Cortex of kidney (tissue), 1 donor: ENCODE data around the gene TET3.

Experiments
- DNase-seq: peaks from one replicate; lab custom pipeline; 2025; lab: John Stamatoyannopoulos, UW

Gene TET3

DNA sequence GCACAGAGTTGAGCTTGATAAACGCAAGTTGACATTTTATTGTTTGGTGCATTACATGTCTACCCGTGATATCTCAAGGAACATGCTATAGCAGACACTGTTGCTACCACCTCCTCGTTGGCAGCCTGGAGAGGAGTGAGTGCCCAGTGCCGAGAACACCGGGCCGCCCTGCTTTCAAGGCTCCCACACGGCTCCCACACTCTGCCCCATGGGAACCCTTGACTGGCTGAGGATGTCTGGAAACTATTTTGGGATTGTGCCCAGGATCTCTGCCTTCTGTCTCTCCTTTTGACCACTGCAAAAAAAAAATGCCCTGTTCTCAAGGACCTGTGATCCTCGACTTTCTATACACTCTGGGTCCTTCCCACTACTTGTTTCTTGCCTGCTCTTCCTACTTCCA lies 21.1 kb downstream of the TET3 start:
- DNase-seq: no peak

GRCh38 chr2:74006459-74006858 lies 21.7 kb downstream of the TET3 start:
- no peak for DNase-seq

DNA sequence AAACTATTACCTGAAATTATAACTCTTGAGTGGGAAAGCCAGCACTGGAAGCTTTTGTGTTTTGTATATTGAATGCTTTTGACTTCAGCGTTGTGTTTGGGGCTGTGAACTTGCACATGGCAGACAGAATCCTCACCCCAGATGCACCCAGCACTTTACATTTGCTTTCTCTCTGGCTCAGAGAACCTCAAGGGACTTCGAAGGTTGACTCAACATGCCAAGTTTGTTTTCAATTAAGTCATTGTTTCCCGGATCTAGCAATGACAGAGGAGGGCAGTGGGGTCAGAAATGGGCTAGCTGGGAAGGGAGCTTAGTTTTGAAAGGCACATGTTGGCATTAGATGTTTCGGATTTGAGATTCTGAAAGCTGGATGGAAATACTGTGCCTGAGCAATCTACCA lies 22.4 kb downstream of the TET3 start:
- DNase-seq: no peak

DNA sequence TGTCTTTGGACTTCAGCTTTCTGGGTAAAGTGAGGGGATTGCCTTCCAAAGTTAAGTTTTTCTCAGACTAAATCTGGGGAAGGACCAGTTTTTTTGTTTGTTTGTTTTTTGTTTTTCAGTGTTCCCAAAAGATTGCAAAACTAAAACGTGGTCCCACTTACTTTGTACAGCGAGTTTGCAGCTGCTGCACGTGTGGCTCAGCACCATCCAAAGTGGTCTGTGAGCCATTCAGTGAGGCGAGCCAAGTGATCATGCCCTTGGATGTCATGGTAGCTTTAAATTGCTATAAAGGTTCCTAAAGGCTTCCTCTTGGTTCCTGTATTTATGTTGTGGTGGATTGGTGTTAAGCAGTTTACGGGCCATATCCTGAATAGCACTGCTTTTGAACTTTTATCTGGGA lies 23.0 kb downstream of the TET3 start:
- no peak for DNase-seq

GRCh38 chr2:74008761-74009395 lies 24.2 kb downstream of the TET3 start:
- DNase-seq: no peak

DNA sequence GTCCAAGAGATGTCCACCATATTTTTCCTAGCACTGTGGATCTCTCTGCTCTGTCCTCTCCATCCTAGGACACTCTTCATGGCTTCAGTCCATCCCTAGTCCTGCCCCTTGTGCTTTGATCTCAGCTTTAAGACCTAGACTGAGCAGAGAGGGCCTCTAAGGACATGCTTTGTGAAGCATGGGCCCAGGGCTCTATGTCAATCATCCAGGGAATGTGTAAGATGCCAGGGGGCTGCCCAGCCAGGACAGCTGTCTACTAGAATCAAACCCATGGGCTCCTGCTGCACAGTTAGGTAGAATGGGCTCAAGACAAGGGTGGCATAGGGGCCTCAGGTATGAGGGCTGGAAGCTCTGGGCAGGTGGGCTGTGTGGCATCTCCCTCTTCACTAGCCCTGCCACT lies 24.9 kb downstream of the TET3 start:
- DNase-seq: no peak

- no peak for DNase-seq
Measured at GRCh38 chr2:74010087-74010541, 25.4 kb downstream of the TET3 start.

DNA sequence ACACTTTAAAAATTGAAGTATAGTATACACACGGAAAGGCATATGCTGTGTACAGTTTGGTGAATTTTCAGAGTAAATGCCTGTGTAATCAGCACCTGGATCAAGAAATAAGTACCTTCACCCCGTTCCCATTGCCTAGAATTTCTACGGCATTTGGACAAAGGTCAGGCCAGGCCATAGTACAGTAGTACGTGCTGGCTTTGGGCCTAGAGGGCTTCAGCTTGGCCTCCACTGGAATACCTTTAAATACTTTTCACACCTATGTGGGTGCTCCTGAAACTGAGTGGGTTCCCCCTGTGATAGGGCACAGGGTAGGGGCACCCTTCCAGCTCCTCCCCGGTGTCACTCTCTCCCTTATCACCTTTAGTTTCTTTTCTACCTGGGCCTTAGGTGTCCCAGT lies 26.5 kb downstream of the TET3 start:
- DNase-seq: no peak

GRCh38 chr2:74014813-74015212 lies 30.1 kb downstream of the TET3 start:
- DNase-seq: no peak

- no peak for DNase-seq
Measured at GRCh38 chr2:74017223-74017622, 32.5 kb downstream of the TET3 start.

DNA sequence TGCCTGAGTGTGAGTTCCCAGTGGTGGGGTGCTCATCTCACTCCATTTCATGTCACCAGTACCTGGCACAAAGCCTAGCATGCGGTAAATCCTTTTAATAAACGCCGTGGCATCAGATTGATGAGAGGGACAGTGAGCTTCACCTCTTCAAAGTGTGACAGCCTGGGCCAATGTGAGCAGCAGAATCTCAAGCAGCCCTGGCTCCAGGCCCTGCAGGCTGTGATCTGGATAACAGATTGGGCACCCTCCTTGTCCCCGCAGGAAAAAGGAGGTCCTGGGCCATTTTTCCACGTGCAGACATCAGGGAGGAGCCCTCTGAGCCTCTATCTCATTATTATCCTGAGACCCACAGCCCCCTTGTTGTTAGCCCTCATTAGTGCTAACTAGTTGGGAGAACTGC lies 34.8 kb downstream of the TET3 start:
- no peak for DNase-seq

GRCh38 chr2:74020702-74021406 lies 36.1 kb downstream of the TET3 start:
- no peak for DNase-seq

DNA sequence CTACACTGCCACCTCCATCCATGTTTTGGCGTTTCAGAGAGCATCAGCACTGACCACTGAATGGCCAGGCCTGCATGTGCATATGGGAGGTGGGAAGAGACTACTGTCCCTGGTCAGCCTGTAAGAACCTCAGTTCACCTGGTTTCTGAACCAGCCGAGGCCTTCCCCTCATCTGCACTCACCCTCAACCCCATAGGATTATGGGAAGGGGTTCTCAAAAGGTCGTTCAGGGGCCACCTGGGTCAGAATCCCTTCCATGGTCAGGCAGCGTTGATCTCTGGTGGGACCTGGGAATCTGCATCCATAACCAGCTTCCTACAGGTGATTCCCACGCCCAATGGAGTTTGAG lies 36.7 kb downstream of the TET3 start:
- no peak for DNase-seq

- DNase-seq: no peak
Measured at GRCh38 chr2:74024216-74024615, 39.5 kb downstream of the TET3 start.

DNA sequence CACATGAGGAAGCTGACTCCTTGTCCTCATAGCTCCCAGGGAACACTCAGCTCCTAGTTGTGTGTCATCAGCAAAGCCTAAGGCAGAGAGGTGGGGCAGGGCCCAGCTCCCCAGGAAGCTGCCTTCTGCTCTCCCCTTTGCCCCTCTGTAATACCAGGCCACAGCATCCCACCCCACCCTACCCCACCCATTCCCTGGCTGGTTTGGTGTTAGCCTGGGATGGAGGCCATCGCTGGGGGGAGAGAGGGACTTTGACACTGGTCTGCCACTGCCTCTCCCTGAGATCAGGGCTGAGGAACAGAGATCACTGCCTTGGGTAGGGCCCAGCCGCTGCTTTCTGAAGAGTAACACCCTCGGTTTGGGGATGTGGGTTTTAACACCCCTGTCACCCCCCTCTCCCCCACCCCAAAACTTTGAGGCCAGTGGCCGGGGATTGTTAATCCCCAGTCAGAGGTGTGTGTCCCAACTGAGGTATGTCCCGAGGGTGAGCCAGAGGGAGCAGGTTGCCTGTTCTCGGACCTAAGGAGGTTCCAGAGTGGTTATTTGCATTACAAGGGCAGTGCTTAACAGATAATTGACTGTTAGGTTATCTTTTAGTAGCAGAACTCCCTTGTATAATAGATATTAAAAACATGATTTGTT lies 41.4 kb downstream of the TET3 start:
- DNase-seq: no peak

- DNase-seq: no peak
Measured at GRCh38 chr2:74026687-74027241, 42.1 kb downstream of the TET3 start.

DNA sequence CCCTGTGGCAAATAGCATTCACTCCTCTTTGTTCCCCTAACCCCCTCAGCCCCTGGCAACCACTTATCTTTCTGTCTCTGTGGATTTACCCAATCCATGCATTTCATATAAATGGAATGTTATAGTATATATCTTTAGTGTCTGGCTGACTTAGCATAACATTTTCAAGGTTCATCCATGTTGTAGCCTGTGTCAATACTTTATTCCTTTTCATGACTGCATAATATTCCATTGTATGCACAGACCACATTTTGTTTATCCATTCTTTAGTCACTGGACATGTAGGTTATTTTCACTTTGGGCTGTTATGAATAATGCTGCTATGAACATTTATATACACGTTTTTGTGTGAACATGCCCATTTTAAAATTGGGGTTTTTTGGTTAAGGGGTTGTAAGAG lies 42.8 kb downstream of the TET3 start:
- DNase-seq: no peak

GRCh38 chr2:74028290-74028689 lies 43.6 kb downstream of the TET3 start:
- no peak for DNase-seq

DNA sequence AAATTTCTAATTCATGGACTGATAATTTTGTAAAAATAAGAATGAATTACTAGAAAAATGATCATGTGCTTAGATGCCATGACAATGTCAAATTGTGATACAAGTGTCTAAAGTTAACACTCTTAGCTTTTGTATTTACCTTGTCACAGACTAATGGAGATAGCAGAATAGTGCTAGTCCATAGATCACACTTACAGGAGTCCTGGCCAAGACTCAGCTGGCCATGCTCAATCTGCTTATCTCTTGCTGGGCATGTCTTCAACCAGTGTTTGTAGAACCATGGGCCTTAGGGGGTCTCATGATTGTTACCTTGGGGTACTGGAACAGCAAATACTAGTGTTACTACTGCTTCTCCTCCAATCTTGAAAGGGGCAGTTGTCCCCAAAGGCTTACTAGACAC lies 44.0 kb downstream of the TET3 start:
- DNase-seq: no peak

GRCh38 chr2:74029714-74030397 lies 45.1 kb downstream of the TET3 start:
- no peak for DNase-seq

GRCh38 chr2:74031221-74031620 lies 46.5 kb downstream of the TET3 start:
- DNase-seq: no peak

DNA sequence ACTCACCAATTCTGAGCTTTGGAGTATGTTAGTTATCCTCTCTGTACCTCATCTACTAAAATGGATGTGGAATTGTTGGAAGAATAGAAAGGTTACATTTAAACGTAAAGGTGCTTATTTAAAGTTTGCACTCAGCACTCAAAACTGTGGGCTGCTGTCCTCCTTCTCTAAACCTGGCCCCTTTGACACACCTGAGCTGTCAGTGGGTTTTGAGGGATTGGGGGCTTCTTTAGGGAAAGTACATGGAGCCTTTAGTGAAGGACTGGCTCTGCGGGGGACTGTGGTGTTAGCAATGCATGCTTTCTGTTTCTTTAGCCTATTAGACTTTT lies 47.2 kb downstream of the TET3 start:
- DNase-seq: no peak

DNA sequence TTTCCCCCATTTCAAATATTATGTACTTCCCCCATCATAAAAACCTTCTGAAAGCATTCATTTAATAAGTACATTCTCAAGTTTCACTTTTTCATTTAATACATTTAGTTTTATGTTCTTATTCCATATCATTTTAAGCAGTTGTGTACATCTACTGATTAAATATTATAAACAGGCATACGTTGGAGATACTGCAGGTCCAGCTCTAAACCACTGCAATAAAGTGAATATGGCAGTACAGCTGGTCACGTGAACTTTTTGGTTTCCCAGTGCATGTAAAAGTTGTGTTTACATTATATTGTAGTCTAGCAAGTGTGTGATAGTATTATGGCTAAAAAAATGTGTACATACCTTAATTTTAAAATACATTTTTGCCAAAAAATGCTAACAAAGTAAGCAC lies 48.7 kb downstream of the TET3 start:
- no peak for DNase-seq
